ENCODE measurements around the gene MEIOSIN.

MEIOSIN gene

GRCh38 chr19:45779231-45780145, 46.2 kb downstream of the MEIOSIN start:
- peak; percentile 82 for DNase-seq (ENCODE audit: low spot score)

DNA sequence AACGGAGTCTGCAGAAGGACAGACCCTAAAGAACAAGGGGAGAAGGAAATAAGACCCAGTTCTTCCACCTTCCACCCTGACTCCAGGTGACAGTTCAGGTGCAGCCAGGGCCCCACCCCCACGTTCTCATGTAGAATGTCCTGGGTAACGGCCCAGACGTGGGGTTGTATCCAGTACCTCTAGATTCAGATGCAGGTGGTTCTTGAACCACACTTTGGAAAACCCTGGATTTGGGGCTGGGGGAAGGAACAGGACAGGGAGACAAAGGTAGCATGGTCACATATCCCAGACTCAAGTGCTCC, 46.9 kb downstream of the MEIOSIN start:
- DNase-seq (ENCODE audit: low spot score): no peak

DNA sequence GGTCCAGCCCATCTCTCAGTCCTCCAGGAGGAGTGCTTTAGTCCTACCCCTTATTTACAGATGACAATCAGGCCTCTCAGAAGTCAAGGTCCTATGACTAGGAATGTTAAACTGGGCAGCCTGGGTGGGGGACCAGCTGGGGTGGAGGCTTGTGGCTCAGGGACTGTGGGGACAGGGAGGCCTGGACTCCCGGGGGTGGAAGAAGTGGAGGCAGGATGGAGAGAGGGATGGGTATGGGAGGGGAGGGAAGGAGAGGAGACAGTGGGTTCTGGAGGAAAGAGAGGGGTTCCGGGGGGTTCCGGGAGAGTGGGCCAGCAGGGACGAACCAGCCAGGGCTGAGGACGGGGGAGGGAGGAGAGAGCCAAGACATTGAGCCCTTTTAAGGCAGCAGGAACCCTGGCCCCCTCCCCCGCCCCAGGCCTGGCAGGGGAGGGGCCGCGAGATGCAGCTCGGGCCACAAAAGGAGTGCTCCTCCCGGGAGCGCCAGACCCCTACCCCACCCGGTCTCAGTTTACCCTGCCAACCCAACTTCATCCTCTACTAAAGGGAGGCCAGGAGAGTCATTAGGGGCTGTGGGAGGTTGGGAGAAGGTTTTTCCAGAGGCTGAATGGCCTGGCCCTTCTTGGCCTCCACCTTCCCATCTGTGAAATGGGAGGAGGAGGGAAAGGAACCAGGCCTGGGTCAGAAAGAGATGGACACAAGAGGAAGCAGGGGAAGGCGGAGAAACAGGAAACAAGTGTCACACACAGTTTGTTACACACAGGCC, 47.4 kb downstream of the MEIOSIN start:
- no peak for DNase-seq (ENCODE audit: low spot score)

- no peak for DNase-seq (ENCODE audit: low spot score)
Measured at GRCh38 chr19:45781214-45782161, 48.2 kb downstream of the MEIOSIN start.

DNA sequence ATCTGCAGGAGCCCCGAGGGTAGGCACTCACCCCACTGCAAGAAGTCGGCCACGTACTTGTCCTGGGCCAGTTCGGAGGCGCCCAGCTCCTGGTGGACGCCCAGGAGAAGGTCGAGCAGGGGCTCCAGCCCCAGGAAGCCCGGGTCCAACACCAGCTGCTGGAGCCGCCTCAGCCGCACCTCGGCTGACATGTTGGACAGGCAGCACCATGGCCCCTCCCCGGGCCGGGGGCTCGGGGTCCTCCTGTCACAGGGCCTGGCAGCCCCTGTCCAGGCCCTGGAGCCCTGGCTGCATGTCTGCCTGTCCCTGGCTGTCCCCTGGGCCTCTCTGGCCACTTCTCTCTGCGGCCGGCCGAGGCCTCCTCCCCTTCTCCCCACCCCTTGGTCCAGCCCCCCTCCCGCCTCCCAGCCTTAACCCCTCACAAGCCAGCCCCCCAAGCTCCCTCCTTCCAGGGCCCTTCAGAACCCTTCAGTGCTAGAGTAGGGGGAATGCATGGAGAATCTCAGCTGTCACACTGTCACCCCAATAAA, 49.0 kb downstream of the MEIOSIN start, which contains the start of gene DMPK:
Gene DMPK (minus strand): TSS at position 329 of the 530 bp plus-strand sequence. CDS start 138 bp downstream, at position 191.
- DNase-seq (ENCODE audit: low spot score): peak; percentile 67

DNA sequence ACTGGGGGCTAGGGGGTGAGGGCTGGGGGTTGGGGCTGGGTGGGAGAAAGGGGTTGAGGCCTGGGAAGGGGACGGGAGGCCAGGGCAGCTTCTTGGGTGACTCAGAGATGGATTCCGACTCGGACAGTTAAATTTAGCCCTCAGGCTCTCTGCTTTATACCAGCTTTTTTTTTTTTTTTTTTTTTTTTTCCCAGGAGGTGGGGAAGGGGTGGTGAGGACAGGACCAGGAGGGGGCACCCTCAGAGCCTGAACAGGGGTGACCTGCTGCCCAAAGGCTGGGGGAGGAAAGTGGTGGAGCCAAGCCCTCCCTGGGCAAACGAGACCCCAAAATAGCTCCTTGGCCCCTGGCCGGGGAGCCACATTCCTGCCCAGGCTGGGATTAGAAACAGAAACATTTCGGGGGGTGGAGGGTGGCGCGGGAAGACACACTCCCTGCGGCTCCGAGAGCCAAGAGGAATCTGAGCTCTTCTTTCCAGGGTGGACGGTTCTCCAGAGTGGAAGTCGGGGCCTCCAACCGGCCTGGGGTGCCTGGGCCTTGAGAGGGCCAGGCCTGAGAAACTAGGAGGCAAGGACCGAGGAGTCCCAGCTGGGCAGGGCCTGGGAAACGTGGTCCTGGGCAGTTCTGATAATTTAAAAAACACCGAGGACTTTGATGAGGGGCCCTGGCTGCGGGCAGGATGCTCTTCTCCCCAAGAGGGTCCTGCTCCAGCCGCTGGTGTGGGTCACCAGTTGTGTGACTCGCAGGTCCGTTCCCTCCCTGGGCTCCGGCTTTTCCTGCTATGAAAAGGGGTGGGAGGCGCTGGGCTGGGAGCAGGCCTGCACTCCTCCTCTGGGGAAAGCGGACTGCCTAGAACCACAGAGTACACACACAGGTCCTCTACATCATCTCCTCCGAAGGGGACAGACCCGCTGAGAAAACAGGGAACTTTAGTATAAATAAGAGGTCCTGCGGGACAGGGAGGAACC, 49.9 kb downstream of the MEIOSIN start:
- DNase-seq (ENCODE audit: low spot score): peak; percentile 84

DNA sequence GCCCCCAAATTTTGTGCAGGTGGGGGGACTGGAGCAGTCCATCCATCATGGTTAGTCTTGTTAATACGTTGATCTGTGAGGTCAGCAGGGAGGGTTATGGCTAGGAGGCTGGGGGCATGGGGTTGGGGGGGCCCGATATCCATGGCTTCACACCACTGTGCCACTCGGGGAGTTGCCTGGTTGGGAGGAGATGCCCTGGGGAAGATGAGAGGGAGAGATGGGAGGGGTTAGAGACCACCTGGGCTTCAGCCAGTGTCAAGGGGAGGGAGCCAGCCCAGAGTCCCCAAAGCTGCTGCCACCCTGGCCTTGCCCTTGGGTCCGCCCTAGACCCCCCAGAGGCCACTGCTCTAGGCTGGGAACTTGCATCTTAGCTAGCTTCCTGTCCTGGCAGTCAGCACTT, 50.9 kb downstream of the MEIOSIN start:
- DNase-seq (ENCODE audit: low spot score): no peak

- no peak for DNase-seq (ENCODE audit: low spot score)
Measured at GRCh38 chr19:45785097-45785496, 51.9 kb downstream of the MEIOSIN start.

DNA sequence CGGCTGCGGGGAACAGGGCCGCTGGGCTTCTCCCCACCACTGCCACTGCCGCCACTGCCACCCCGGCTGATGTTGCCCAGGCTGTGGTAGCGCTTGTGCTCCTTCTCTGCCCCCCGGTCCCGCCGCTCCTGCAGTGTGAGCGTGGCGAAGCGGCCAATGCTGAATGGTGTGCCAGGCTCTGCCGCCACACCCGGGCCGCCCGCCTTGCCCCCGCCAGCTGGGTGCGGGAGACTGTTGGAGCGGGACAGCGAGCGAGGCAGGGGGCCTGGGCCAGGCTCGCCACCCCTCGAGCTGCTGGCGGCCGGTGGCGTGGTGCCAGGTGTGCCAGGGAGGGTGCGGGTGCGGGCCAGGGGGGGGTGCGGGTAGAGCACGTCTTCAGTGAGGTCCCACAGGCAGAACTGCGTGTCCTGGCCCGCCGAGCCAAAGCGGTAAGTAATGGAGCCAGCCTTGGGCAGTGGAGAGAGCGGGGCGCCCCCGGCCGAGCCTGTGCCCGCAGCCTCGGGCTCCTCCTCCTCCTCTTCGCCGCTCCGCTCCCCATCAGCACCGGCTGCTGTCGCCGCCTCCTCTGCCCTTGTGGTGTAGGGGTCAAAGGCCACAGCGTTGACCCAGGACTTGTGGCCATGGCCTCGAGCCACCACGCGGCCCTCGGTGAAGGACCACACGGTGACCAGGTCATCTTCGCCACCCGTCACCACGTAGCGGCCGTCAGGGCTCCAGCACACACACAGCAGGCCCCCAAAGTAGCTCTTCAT, 52.7 kb downstream of the MEIOSIN start:
- no peak for DNase-seq (ENCODE audit: low spot score)

DNA sequence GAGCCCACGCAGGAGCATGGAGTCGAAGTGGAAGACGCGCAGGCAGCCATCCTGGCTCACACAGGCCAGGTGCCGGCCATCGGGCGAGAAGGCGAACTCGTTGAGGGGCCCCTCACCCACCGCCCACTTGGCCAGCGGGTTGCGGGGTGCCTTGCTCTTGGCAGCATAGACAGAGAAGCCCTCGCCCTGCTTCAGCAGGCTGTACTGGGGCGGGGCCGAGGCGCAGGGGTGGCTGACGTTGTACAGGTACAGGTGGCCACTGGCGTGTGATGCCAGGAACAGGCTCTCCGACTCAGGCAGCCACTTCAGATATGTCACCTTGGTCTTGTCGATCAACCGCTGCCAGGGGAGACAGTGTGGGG, 53.3 kb downstream of the MEIOSIN start:
- no peak for DNase-seq (ENCODE audit: low spot score)

DNA sequence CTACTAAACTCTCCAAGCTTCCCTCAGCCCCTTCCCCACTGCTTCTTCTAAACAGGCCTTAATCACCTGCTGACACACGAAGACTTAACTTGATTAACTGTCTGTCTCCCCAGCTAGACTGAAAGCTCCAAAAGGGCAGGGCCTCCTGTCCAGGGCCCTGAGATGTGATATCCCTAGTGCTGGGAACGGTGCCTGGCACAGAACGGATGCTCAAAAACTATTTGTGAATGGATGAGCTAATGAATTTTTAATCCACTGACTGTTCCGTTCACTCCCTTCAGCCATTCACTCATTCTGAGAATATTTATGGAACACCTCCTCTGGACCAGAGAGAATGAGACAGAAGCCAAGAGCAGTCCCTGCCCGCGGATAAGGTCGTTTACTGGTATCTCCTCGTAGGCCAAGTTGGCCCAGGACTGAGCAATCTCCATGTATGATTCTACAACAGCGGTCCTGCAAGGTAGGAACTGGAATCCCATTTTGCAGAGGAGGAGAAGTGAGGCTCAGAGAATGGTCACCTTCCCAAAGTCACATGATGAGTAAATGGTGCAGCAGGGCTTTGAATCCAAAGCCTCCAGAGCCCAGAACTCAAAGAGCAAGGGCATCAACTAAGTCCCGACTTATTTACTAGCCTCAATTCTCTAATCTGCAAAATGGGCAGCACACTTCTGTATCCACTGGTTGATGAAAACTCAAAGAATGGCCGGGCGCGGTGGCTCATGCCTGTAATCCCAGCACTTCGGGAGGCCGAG, 56.0 kb downstream of the MEIOSIN start:
- DNase-seq (ENCODE audit: low spot score): no peak

DNA sequence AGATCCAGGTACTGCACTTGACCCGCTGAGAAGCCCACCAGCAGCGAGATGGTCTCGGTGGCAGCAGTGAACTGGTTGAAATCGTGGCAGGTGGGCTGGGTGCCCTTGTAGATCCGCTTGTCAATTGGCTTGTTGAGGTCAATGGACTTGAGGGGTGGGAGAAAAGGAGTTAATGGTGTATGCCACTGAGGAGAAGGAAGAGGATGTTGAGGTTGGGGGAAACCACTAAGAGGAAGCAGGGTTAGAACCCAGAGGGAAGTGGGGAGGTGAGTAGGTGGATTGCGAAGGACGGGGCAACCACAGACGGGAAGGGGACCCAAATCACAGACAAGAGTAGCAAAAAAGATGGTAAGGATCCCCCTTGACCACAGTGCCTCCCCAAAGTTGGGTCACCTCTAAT, 57.7 kb downstream of the MEIOSIN start:
- no peak for DNase-seq (ENCODE audit: low spot score)

DNA sequence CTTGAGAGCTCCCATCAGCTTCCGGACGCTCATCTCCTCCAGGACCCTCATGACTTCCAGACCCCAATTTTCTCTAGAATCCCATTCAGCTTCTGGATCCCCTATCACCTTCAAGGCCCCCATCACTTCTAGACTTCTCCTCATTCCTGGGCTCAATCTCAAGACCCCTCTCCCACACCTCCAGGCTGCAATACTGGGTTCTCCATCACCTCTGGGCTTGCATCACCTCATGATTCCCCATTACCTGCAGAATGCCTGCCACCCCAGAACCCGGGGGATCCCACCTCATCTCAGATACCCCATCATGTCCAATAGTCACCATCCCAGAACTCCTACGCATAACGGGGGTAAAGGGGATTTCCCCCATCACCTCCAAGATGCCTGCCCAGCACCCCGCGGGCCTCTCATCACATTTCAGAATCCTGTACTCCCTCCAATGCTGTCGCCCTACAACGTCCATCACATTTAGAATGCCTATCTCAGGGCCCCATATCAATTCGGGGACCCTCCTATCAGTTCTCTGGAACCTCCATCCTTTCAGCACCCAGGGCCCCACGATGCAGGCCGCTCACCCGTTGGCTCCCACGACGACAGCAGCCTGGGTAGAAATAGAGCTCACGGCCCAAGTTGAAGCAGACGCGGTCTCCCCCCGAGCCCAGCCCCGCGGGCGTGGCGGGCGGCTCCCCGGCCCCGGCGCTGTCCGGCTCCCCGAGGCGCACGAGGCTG, 58.7 kb downstream of the MEIOSIN start:
- DNase-seq (ENCODE audit: low spot score): no peak

DNA sequence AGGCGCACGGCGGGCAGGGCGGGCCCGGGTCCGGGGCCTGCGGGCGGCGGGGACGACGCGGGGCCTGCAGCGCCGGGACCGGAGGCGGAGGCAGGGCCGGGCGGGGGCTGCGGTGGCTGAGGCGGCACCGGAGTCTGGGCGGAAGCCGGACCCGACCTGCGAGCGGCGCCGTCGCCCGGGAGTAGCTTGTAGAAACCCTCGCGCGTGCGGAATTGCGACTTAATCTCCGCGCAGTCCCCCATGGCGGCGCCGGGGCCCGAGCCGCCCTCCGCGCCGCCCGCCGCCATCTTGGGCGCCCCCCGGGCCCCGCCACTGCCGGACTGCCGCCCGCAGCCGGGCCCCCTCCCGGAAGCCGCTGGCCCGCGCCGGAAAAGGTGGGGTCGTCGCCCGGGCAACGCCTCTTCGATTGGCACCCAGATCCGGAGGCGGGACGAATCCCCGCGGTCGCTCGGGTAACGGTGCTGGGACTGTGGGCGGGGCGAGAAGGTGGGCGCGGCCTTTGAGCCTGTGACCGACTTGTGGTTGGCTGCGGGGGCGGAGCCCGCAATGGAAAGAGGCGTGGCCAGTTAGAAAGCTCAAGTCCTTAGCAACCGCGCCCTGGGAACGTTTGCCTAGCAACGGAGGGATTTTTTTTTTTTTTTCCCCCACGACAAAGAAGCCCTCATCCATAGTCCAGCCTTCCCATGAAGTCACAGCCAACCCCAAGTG, 59.4 kb downstream of the MEIOSIN start, which contains the start of gene DMWD:
Gene DMWD (minus strand): TSS at position 376 of the 708 bp plus-strand sequence. CDS start 89 bp downstream, at position 287.
- peak; percentile 97 for DNase-seq (ENCODE audit: low spot score)

- DNase-seq (ENCODE audit: low spot score): no peak
Measured at GRCh38 chr19:45793178-45793564, 59.9 kb downstream of the MEIOSIN start.

DNA sequence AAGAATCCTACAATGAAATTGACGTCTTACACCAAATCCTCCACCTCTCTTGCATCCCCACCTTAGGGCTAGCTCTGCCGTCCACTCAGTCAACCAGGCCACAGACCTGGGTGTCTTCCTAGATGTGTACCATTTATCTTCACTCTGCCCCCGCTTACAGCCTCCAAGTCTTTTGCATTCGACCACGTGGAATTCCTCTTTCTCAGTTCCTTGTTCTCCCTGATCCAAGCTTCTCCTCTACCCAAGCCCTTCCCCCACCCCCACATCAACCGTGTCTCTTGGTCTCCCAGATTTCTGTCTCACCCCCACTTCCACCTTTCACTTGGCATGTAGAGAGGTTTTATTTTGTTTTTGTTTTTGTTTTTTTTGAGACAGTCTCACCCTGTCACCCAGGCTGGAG, 60.6 kb downstream of the MEIOSIN start:
- DNase-seq (ENCODE audit: low spot score): no peak

DNA sequence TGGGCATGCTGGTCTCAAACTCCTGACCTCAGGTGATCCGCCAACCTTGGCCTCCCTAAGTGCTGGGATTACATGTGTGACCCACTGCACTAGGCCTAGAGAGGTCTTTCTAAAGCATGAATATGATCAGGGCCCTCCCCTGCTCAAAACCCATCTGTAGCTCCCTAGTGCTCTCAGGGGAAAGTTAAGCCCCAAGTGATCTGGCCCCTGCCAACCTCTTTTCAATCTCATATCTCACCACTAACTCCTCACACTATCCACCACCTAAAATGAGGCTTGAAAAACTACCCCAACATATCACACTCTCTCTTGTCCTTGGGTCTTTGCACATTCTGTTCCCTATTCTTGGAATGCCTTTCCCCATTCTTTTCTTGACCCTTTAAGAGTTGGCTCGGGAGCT, 61.4 kb downstream of the MEIOSIN start:
- no peak for DNase-seq (ENCODE audit: low spot score)
